T-helper 2 cell treated with Interferon-gamma antibody and Interleukin-4, amounts not matched to agents 5 μg/mL and 100 μg/mL, for 36 hours (primary cell): ENCODE measurements around the gene SCML1.
"Not testable (repeated sequence)": the region's sequence is repeated elsewhere in the genome, so short reads cannot be mapped to it uniquely, and the experiment has no call there.

Experiments
- DNase-seq: peaks from one replicate; pipeline ENCODE4 v3.0.0; 2021; ENCODE audit warnings: low spot score
- H3K27ac Mint-ChIP-seq: one replicate; pipeline ENCODE4 v1.8.0; 2021; ENCODE audit warnings: mild to moderate bottlenecking, mixed read lengths
- H3K27me3 Mint-ChIP-seq: one replicate; pipeline ENCODE4 v1.8.0; 2021; ENCODE audit warnings: low read depth, mixed read lengths
- H3K36me3 Mint-ChIP-seq: one replicate; pipeline ENCODE4 v1.8.0; 2021; ENCODE audit warnings: low read depth, mixed read lengths
- H3K4me1 Mint-ChIP-seq: one replicate; pipeline ENCODE4 v1.8.0; 2021; ENCODE audit warnings: low read depth, mixed read lengths
- H3K4me3 Mint-ChIP-seq: one replicate; pipeline ENCODE4 v1.8.0; 2022; ENCODE audit warnings: mild to moderate bottlenecking, moderate library complexity, mixed read lengths
- H3K9me3 Mint-ChIP-seq: one replicate; pipeline ENCODE4 v1.8.0; 2021; ENCODE audit warnings: mixed read lengths

The SCML1 gene

DNA sequence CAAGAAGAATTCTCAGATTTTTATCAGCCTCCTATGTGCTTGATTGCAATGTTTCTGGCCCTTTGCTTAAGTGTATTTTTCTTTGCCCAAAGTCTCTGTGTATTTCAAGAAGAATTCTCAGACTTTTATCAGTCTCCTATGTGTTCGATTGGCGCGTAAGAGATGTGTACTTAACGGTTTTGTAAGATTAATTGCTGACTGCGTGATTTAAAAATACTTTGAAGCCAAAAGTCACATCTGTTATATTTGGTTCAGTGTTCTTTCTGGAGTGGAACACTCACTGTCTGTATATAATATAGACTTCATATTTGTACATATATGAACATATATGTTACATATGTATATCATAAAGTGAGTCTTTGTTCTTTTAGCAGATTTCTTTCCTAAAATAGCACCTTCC is 11.4 kb downstream of the SCML1 start:
- no peaks in the 10 kb centered on the region for H3K9me3 Mint-ChIP-seq
- H3K4me3 Mint-ChIP-seq, result no peak overlapping the region
- no peak for DNase-seq
- H3K27ac Mint-ChIP-seq, result no peak overlapping the region
- H3K36me3 Mint-ChIP-seq, result no peaks in the 10 kb centered on the region
- no peaks in the 10 kb centered on the region for H3K4me1 Mint-ChIP-seq
- peaks cover 8% of the 10 kb centered on the region for H3K27me3 Mint-ChIP-seq

DNA sequence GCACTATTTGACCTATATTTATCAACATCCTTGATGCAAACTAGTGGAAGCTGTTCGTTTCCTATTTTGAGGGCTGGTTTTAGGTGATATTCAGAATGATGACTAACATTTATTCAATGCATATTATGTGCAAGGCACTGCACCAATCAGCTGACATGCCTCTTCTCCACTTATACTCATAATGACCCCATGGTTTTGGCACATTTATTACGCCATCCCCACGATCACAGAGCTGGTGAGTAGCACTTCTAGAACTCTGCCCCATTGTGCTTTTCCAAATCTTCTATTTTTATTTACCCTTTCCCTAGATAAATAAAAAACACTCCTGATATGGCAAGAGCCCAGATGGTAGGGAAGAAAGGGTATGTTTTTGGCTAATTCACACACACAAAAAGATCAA is 13.1 kb downstream of the SCML1 start:
- DNase-seq, result no peak
- Mint-ChIP-seq H3K4me1 (no peaks in the 10 kb centered on the region), H3K27me3 (peaks cover 8% of the 10 kb centered on the region), H3K27ac (no peak overlapping the region), H3K36me3 (no peaks in the 10 kb centered on the region), H3K9me3 (no peaks in the 10 kb centered on the region), H3K4me3 (no peak overlapping the region)

DNA sequence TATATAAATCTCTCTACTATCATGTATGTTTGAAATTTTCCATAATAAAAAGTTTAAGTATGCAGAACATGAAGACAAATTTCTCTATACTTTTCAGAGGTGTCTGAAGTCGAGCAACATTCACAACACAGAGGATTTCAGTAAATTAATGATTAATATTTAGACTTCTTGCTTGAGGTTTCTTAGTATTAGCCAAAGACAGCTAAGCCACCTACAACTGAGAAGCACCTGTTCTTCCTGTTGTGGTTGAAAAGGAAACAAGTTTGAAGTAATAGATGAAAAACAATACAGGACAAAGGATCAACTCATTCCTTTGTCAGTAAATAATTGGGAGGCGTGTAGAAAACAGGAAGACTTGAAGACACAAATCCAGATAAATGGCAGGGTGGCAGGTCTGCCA is 21.1 kb downstream of the SCML1 start:
- no peak for DNase-seq
- H3K36me3 Mint-ChIP-seq, result no peaks in the 10 kb centered on the region

DNA sequence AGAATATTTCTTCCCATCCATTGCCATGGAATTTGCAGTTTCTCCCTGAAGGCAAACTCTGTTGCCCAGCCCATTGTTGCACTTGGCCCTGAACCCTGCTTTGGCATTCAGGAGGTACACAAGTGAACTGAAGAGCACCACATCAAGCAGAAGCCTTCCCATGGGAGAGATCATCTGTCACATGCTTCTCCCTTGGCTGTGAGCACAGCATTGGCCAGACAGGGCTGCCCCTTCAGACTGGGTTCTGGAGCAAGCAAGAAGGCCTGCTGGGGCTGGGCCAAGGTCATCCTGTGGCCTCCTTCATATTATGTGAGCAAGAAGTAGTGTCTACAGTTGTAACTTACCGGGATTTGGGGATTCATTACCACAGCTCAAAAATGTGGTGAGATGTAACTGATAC is 22.7 kb downstream of the SCML1 start:
- H3K36me3 Mint-ChIP-seq, result no peaks in the 10 kb centered on the region
- H3K4me3 Mint-ChIP-seq, result no peak overlapping the region
- H3K4me1 Mint-ChIP-seq, result no peaks in the 10 kb centered on the region
- no peak overlapping the region for H3K27ac Mint-ChIP-seq
- no peaks in the 10 kb centered on the region for H3K27me3 Mint-ChIP-seq
- H3K9me3 Mint-ChIP-seq, result no peaks in the 10 kb centered on the region
- no peak for DNase-seq

More for the DNA sequence above, 21.1 kb downstream of the SCML1 start:
- no peaks in the 10 kb centered on the region for H3K9me3 Mint-ChIP-seq
- H3K27me3 Mint-ChIP-seq, result no peaks in the 10 kb centered on the region
- H3K4me1 Mint-ChIP-seq, result no peaks in the 10 kb centered on the region
- H3K4me3 Mint-ChIP-seq, result no peak overlapping the region
- no peak overlapping the region for H3K27ac Mint-ChIP-seq

DNA sequence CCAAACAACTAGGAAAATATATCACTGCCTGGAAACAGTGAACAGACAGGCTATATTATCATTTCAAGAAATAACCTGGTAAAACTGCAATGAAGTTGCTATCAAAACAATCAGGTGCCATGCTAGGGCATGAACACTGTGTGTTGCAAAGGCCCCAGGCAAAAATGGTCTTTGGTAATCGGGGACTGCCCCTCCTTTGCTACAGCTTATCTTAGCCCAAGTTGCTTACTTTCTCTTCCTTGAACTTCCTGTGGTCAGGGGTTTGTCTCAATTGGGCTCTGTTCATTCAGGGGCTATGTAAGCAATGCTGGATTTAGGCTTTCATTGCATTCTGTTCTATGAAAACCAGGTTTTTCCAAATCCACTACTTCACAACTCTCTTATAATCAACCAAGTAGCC is 30.4 kb downstream of the SCML1 start:
- H3K9me3 Mint-ChIP-seq, result no peaks in the 10 kb centered on the region
- H3K27ac Mint-ChIP-seq, result no peak overlapping the region
- H3K27me3 Mint-ChIP-seq, result no peaks in the 10 kb centered on the region
- no peak for DNase-seq
- H3K36me3 Mint-ChIP-seq, result no peaks in the 10 kb centered on the region
- no peak overlapping the region for H3K4me3 Mint-ChIP-seq
- H3K4me1 Mint-ChIP-seq, result no peaks in the 10 kb centered on the region

DNA sequence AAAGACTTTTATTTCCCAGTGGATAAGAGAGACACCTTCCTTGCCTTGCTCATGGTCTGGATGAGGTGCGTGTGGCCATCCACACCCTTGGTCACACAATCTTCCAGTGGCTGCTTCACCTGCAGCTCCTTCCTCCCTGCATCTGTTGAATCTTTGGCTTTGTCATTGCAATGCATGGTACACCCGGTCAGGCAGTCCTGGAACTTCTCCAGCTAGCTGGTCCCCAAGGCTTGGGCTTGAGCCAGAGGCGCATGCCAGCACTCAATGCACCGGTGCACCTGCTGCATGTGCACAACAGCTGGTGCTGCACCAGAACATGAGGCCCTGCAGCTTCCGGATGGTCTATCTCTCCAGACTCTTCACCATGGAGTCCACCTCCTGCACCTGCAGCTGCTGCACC is 31.7 kb downstream of the SCML1 start:
- H3K27me3 Mint-ChIP-seq, result no peaks in the 10 kb centered on the region
- no peak overlapping the region for H3K4me3 Mint-ChIP-seq
- no peaks in the 10 kb centered on the region for H3K36me3 Mint-ChIP-seq
- H3K4me1 Mint-ChIP-seq, result no peaks in the 10 kb centered on the region
- no peaks in the 10 kb centered on the region for H3K9me3 Mint-ChIP-seq
- H3K27ac Mint-ChIP-seq, result no peak overlapping the region
- no peak for DNase-seq

DNA sequence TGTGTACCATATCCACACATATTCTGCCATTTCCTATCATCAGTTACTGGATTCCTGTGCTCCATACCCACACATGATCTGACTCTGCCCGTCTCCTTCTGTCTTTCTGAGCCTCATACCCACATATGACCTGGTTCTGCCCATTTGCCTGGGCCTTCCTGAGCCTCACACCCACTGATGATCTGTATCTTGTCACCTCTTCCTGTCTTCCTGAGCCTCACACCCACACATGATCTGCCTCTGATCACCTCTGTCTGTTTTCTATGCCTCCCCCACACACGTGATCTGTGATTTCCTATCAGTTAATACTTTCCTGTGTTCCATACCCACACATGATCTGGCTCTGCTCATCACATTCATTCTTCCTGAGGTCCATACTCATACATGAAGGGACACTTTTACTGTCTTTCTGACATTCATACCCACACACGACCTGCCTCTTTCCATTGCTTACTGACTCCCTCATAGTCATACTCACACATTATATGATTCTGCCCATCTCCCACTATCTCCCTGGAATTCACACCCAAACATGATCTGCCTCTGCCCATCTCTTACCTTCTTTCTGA is 32.5 kb downstream of the SCML1 start:
- H3K27me3 Mint-ChIP-seq, result no peaks in the 10 kb centered on the region
- no peaks in the 10 kb centered on the region for H3K9me3 Mint-ChIP-seq
- H3K27ac Mint-ChIP-seq, result no peak overlapping the region
- H3K4me1 Mint-ChIP-seq, result no peaks in the 10 kb centered on the region
- peak; percentile 8 for DNase-seq
- no peak overlapping the region for H3K4me3 Mint-ChIP-seq
- no peaks in the 10 kb centered on the region for H3K36me3 Mint-ChIP-seq

DNA sequence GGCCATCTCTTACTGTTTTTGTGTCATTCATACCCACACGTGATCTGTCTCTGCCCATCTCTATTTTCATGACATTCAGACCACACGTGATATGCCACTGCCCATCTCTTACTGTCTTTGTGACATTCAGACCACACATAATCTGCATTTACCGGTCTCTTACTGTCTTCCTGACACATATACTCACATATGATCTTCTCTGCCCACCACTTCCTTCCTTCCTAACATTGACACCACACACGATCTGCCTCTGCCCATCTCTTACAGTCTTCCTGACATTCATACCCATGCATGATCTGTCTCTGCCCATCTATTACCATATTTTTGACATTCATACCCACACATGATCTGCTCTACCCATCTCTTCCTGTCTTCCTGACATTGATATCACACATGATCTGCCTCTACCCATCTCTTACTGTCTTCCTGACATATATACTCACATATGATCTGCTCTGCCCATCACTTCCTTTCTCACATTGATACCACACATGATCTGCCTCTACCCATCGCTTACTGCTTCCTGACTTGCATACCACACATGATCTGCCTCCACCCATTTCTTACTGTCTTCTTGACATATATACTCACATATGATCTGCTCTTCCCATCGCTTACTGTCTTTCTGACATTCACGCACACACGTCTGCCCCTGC is 36.1 kb downstream of the SCML1 start:
- DNase-seq, result no peak
- H3K4me3 Mint-ChIP-seq, result no peak overlapping the region
- H3K4me1 Mint-ChIP-seq, result no peaks in the 10 kb centered on the region
- no peak overlapping the region for H3K27ac Mint-ChIP-seq
- H3K9me3 Mint-ChIP-seq, result no peaks in the 10 kb centered on the region
- no peaks in the 10 kb centered on the region for H3K27me3 Mint-ChIP-seq
- H3K36me3 Mint-ChIP-seq, result no peaks in the 10 kb centered on the region

DNA sequence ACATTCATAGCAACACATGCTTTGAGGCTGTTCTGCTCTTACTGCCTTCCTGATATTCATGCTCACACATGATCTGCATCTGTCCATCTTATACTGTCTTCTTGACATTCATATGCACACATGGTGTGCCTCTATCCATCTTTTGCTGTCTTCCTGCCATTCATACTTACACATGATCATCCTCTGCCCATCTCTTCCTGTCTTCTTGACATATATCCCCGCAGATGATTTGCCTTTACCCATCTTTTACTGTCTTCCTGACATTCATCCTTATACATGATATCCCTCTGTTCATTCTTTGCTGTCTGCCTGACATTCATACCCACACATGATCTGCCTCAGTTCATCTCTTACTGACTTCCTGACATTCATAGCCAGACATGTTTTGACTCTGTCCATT is 36.8 kb downstream of the SCML1 start:
- no peak for DNase-seq
- H3K27ac Mint-ChIP-seq, result no peak overlapping the region
- no peaks in the 10 kb centered on the region for H3K9me3 Mint-ChIP-seq
- H3K4me3 Mint-ChIP-seq, result no peak overlapping the region
- H3K36me3 Mint-ChIP-seq, result no peaks in the 10 kb centered on the region
- H3K4me1 Mint-ChIP-seq, result no peaks in the 10 kb centered on the region
- no peaks in the 10 kb centered on the region for H3K27me3 Mint-ChIP-seq

DNA sequence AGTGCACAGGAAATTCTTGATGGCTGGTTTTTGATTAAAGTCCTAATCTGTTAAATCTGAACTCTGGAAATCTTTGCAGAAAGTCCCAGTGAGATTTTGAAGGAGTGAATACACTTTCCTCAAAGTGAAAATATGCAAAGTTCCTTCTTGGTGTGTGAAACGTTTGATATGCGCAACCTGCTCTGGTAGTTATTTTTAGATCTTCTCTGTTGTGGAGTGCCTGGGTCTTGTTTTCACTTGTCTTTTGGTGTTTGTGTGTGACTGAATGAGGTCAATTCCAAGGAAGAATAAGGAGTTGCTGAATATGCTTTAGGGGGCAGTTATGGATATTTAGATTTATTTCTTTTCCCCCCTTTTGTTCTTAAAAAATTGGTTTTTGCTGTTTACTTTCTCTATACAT is 41.7 kb downstream of the SCML1 start:
- H3K27me3 Mint-ChIP-seq, result no peaks in the 10 kb centered on the region
- H3K27ac Mint-ChIP-seq, result no peak overlapping the region
- H3K9me3 Mint-ChIP-seq, result peaks cover 5% of the 10 kb centered on the region
- no peaks in the 10 kb centered on the region for H3K36me3 Mint-ChIP-seq
- H3K4me3 Mint-ChIP-seq, result no peak overlapping the region
- no peak for DNase-seq
- H3K4me1 Mint-ChIP-seq, result no peaks in the 10 kb centered on the region

DNA sequence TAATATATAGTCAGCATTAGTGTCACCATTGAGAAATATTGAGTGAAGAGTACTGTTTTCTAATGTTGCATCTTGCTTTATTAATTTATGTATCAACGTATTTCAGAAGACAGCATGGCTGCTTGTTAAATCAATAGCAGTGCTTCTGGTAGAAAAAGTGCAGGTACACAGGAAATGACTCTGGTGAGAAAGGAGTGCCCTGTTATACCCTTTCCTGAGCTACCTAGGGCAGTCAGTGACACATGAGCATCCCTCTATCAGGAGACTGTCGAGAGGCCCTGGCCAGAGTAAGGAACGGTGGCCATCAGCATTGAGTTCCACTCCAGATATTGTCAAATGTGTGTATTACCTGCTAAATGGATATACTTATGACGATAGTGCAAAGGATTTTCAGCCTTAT is 42.1 kb downstream of the SCML1 start:
- no peak for DNase-seq
- no peak overlapping the region for H3K4me3 Mint-ChIP-seq
- no peaks in the 10 kb centered on the region for H3K4me1 Mint-ChIP-seq
- H3K27me3 Mint-ChIP-seq, result no peaks in the 10 kb centered on the region
- H3K9me3 Mint-ChIP-seq, result peaks cover 5% of the 10 kb centered on the region
- no peak overlapping the region for H3K27ac Mint-ChIP-seq
- H3K36me3 Mint-ChIP-seq, result no peaks in the 10 kb centered on the region

DNA sequence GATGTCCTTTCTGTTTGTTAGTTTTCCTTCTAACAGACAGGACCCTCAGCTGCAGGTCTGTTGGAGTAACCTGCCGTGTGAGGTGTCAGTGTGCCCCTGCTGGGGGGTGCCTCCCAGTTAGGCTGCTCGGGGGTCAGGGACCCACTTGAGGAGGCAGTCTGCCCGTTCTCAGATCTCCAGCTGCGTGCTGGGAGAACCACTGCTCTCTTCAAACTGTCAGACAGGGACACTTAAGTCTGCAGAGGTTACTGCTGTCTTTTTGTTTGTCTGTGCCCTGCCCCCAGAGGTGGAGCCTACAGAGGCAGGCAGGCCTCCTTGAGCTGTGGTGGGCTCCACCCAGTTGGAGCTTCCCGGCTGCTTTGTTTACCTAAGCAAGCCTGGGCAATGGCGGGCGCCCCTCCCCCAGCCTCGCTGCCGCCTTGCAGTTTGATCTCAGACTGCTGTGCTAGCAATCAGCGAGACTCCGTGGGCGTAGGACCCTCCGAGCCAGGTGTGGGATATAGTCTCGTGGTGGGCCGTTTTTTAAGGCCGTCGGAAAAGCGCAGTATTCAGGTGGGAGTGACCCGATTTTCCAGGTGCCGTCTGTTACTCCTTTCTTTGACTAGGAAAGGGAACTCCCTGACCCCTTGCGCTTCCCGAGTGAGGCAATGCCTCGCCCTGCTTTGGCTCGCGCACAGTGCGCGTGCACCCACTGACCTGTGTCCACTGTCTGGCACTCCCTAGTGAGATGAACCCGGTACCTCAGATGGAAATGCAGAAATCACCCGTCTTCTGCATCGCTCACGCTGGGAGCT is 49.5 kb downstream of the SCML1 start:
- H3K27me3 Mint-ChIP-seq, H3K4me3 Mint-ChIP-seq, H3K36me3 Mint-ChIP-seq, H3K27ac Mint-ChIP-seq, H3K9me3 Mint-ChIP-seq, H3K4me1 Mint-ChIP-seq, DNase-seq: not testable (repeated sequence)

DNA sequence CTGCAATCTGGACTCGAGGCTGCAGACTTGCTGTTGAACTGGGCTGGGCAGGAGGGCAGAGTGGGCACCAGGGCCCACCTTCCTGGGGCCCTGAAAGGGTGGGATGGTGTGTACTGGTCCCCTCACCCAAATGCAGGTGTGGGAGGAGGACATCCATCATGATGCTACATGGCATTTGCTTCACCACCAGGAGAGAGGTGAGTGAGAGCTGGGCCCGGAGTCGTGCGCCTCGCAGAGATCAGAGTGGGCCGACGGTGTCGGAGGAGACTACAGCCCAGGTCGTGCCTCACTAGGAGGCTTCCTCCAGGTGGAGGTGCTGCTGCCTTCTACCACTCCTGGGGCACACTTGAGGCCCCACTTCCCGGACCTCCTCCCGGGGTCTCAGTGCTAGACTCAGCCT is 50.3 kb downstream of the SCML1 start:
- H3K36me3 Mint-ChIP-seq, result no peaks in the 10 kb centered on the region
- H3K4me1 Mint-ChIP-seq, result no peaks in the 10 kb centered on the region
- no peak overlapping the region for H3K4me3 Mint-ChIP-seq
- H3K9me3 Mint-ChIP-seq, result no peaks in the 10 kb centered on the region
- peaks cover 5% of the 10 kb centered on the region for H3K27me3 Mint-ChIP-seq
- H3K27ac Mint-ChIP-seq, result no peak overlapping the region
- DNase-seq, result no peak

DNA sequence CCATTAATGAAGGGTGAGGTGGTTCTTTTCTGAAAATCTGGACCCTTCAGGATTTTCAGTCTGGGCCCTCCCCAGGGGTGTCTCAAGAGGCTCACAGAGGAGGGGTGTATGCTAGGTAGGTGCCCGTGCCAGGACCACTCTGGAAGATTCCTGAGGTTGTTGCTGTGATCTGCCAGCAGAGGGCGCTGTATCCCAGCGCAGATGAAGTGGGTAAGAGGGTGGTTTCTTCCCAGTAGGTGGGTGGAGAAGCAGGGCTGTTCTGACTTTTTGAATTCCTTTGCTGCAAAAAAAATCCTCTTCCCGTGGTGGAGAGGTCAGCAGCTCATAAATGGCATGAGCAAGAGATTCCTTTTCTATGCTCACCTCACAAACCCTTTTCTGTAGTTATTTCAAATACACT is 51.1 kb downstream of the SCML1 start:
- H3K4me1 Mint-ChIP-seq, result no peaks in the 10 kb centered on the region
- no peaks in the 10 kb centered on the region for H3K9me3 Mint-ChIP-seq
- H3K27ac Mint-ChIP-seq, result no peak overlapping the region
- H3K36me3 Mint-ChIP-seq, result no peaks in the 10 kb centered on the region
- DNase-seq, result peak; percentile 6
- H3K27me3 Mint-ChIP-seq, result peaks cover 5% of the 10 kb centered on the region
- H3K4me3 Mint-ChIP-seq, result no peak overlapping the region
